GM12801 (cell line): ENCODE measurements around the gene RAET1E.

Experiments
- TF ChIP-seq, protein P1 (sequence below): IDR thresholded peaks from one replicate; pipeline ENCODE4 v1.5.1; 2011; ENCODE audit warnings: control low read depth; ENCODE audit not compliant: insufficient read length; ENCODE audit errors: extremely low read depth

RAET1E gene, protein sequence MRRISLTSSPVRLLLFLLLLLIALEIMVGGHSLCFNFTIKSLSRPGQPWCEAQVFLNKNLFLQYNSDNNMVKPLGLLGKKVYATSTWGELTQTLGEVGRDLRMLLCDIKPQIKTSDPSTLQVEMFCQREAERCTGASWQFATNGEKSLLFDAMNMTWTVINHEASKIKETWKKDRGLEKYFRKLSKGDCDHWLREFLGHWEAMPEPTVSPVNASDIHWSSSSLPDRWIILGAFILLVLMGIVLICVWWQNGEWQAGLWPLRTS

DNA sequence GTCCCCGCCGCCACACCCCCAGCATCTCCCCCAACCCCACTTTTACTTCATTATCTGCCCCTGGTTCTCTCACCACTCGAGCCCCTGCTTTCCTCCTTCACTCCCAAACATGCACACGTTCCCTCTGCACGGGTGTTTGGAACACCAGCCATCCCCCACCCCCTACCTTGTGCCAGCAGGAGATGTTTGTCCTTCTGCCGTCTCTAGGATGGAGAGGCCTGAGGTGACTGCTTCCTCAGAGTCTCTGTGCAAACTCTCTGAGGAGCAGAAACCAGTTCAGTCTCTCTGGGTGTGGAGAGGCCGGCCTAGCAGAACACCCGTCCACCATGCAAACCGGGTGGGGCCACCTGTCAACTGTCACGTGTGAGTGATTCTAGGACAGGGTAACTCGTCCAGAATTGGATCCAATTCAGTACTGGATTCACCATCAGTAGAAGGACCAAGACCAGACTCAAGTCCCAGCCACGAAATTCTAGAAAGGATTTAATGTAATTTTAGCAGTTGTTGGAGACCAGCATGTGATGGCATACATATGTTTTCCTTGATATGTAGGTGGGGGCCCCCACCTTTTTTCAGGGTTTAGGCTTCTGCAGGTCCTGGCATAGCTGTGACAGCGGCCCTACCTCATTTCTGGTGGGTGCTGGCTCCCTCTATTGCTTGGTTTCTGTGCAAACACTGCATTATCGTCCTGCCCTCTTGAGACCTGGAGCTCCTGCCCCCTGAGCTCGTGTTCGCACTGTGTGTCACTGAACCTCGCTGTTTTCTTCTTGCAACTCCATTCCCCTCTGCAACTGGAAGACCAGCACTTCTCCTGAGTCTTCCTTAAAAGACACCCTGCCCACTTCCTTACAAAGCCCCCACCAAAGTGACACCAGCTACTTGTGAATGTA, at the start of gene RAET1E:
TSS of gene RAET1E (minus strand) at position 259 of the 890 bp plus-strand sequence. CDS start 7,212 bp downstream, outside the sequence.
- TF ChIP-seq, protein P1, sequence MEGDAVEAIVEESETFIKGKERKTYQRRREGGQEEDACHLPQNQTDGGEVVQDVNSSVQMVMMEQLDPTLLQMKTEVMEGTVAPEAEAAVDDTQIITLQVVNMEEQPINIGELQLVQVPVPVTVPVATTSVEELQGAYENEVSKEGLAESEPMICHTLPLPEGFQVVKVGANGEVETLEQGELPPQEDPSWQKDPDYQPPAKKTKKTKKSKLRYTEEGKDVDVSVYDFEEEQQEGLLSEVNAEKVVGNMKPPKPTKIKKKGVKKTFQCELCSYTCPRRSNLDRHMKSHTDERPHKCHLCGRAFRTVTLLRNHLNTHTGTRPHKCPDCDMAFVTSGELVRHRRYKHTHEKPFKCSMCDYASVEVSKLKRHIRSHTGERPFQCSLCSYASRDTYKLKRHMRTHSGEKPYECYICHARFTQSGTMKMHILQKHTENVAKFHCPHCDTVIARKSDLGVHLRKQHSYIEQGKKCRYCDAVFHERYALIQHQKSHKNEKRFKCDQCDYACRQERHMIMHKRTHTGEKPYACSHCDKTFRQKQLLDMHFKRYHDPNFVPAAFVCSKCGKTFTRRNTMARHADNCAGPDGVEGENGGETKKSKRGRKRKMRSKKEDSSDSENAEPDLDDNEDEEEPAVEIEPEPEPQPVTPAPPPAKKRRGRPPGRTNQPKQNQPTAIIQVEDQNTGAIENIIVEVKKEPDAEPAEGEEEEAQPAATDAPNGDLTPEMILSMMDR = no peak

DNA sequence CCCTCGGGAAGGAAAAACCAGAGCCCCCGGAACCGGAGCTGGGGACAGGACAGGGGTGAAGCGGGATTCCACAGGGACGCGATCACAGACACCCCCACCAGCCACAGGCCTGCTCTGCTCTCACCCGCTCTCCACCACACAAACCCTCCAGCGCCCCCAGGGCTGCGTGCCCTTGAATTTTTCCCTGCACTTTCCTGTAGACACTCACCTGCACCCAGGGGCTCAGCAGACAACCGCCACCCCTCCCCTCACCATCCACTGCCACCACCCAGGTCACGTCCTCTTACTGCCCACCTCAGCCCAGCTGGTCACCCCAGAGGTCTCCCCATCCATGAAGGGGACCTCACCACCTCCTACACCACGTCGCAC, 44.5 kb upstream of the RAET1E start:
- TF ChIP-seq, protein P1 = no peak

DNA sequence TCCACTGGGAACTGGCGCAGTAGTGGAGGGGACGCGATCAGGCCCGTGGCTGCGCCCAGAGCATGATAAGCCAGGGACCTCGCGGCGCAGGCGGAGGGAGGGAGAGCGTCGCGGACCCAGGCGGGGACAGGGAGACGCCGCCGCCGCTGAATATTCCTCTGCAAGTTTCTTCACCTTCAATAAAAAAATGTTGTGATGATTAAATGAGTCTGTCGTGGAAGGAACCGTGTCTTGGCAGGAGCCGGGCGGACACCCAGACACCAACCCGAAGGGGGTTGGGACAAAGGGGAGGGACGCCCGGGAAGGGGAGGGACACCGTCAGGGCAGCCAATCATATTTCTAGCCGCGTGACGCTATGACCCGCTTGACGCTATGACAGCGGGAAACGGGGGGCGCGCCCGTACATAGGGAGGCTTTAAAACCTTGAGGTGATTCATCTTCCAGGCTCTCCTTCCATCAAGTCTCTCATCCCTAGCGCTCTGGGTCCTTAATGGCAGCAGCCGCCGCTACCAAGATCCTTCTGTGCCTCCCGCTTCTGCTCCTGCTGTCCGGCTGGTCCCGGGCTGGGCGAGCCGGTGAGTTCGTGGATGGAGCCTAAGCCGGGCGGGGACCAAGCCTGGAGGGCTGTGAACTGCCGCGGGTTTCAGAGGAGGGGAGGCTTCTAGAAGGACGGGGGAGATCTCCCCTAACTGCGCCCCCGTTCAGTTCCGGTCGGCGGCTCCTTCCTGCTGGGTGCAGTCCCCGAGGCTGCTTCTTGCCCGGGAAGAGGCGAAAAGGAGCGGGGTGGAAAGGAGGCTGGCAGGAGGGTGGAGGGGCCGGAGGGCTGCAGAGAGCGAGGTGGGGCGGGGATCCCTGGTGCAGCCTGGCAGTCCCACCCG, 43.9 kb upstream of the RAET1E start, which contains the start of gene ULBP2:
TSS of gene ULBP2 (plus strand) at position 432 of the 878 bp plus-strand sequence. CDS start at position 491, 59 bp downstream.
- TF ChIP-seq, protein P1 = no peak

DNA sequence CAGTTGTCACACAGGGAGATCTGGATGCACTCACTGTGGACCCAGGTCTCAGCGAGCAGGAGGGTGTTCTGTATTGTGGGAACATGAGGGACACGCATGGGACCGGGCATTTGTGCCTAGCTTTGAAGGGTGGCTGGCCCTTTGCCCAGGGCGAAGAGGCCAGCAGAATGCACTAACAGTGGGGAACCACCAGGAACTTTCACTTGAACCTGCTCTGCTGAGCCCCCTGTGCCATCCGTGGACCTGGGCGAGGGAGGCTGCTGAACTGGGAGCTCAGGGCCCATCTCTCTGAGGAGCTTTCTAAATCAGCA, 42.7 kb upstream of the RAET1E start:
- TF ChIP-seq, protein P1 = no peak

DNA sequence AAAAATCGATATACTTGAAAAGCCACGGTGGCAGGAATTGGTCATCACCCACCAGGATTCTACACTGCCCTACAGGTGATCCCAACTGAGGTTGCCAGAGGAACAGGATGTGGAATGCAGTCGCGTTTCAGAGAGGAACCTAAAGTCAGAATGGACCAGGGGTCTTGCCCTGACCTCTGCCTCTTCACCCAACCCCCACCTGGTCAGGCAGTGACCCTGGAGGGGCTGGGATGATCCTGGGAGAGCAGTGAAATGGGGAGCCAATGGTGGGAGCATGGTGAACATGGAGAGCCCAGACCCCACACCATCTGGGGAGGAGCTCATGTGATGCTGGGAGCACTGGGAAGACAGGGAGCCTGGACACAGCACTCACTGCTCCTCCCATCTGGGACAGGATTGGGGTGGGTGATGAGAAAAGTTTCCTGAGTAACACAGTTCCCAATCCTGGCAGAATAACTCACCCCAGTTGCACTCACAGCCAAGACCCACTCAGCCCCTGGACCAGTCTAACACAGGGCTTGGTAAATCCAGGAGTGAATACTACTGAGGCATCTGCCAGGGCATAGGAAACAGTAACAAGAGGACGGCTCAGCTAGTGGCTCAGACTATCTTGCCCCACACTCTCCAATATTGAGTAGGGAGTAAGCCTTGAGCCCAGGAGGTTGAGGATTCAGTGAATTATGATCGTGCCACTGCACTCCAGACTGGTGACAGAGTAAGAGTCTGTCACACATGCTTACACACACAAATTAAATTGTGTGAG, 42.2 kb upstream of the RAET1E start:
- TF ChIP-seq, protein P1 = no peak

DNA sequence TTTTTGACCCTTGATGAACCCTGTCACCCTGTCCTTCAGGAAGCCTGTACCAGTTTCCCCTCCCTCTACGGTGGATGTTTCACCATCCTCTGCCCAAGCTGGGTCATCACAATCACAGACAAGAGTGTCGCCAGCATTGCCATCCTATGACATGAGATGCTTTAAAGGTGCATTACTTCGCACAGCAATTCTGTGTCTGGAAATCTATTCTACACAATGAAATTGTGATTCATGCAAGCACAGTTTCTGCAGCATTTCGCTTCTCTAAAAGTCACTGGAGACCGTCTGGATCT, 41.4 kb upstream of the RAET1E start:
- TF ChIP-seq, protein P1 = no peak
